Anterior cingulate cortex (tissue), 58 donors: ENCODE measurements around the gene BEND5.

Experiments used
- DNase-seq, 58 donors: peaks; one replicate each; lab custom pipeline; 2025; lab: John Stamatoyannopoulos, UW

Gene BEND5

GRCh38 chr1:48684381-48684780 is 92.3 kb downstream of the BEND5 start:
- no peak for DNase-seq

GRCh38 chr1:48683839-48684238 is 92.9 kb downstream of the BEND5 start:
- DNase-seq = peak in 4 of 58 donors; percentile 2 to 26 (median 15)

- DNase-seq = no peak
These were observed 95.0 kb downstream of the BEND5 start for GRCh38 chr1:48681476-48682305.

GRCh38 chr1:48680411-48681035 is 96.2 kb downstream of the BEND5 start:
- no peak for DNase-seq

GRCh38 chr1:48679859-48680258 is 96.8 kb downstream of the BEND5 start:
- DNase-seq = no peak

GRCh38 chr1:48678710-48679505 is 97.8 kb downstream of the BEND5 start:
- DNase-seq = no peak
